ENCODE measurements around the gene RFTN1.

RFTN1 gene

DNA sequence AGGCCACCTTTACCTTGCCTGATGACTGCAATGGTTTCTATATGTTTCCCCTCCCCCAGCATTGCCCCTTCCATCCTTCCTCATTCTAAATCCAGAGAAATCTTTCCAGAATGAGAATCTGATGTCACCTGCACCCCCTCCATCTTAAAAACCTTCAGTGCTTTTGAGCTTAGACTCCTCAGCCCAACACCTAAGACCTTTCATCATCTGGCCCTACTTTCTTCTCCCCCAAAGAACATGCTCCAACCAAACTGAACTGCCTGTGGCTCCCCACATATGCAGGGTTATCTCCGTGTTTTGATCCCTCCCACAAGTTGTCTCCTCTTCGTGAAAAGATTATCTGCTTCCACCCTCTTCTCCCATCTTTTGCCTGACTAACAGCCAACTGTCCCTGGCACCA, 27.3 kb downstream of the RFTN1 start:
- DNase-seq (ENCODE audit: low spot score): no peak

DNA sequence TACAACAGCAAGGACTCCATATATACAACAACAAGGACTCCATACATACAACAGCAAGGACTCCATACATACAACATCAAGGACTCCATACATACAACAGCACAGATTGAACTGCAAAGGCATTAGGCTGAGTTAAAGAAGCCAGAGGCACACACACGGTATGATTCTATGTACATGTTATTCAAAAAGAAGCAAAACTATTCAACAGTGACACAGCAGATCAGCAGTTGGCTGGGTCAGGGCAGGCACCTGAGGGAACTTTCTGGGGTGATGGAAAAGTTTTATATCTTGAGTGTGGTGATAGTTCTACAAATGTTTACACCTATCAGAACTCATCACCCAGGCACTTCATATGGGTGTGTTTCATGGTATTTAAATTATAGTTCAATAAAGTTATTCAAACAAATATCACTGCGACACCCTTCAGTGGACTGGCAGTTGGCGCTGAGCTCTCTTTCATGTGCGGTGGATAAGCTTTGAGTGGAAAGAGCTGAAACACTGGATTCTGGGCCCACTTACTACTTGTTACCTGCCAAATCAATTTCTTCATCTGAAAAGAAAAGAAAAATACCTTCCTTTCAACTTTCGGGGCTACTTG, 28.0 kb downstream of the RFTN1 start:
- DNase-seq (ENCODE audit: low spot score): no peak

DNA sequence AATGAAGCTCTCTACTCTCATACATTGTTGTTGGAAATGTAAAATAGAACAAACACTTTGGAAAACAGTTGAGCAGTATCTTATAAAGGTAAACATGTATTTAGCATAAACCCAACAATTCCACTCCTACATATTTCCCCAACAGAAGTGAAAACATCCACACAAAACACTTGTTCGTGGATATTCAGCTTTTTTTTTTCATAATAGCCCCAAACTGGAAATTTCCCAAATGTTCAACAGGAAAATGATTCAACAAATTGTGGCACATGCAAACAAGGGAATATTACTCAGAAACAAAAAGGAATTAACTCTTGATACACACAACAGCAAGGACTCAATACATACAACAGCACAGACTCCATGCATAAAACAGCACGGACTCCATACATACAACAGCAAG, 28.5 kb downstream of the RFTN1 start:
- no peak for DNase-seq (ENCODE audit: low spot score)

DNA sequence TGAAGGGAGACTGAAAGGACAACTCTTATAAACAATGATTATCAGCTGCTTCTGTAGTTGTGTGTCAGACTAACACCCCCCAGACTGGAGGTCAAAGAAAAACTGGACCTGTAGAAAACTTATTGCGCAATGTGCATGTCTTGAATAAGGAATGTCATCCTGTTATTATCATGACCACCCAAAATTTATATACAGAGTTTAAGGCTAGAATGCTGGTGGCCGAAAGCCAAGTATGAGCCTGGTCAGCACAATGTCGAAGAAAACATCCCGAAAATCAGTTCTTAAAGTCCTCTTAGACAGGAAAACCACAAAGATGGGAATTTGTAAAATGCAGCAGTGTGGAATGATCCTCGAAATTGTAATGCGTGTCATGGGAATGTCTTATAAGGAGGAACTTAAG, 29.3 kb downstream of the RFTN1 start:
- DNase-seq (ENCODE audit: low spot score): no peak

DNA sequence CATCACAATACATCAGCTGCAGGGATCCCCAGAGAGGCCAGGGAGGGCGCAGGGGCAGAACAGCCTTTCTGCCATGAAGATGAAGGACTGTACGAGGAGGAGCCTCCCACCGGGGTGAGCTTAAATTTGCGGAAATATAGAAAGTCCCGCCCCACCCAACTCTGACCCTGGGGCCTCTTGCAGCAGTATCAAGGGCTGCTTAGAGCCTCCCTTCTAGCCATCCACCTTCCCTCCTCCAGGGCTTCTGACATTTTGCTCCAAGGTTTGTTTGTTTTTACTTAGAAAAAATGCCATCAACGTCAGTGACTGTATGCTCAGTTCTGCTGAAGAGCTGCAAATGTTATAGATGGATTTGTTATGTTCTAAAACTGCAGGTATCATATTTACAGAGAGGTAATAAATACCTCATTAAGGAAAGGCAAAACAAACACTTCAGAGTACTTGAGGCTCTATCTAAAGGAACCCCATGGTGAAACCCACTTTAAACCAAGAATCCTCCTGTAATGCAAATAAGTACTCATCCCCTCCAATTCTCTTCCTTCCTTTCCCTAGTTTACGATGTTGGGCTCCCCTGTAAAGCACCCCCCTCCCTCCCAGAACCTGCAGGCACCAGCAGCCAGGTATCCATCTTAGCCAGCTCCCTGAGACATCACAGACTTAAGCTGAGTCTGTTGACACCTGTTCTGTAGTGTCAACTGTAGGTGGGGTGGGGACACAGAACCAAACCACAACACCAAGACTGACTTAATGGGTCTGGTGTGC, 30.5 kb downstream of the RFTN1 start:
- no peak for DNase-seq (ENCODE audit: low spot score)

DNA sequence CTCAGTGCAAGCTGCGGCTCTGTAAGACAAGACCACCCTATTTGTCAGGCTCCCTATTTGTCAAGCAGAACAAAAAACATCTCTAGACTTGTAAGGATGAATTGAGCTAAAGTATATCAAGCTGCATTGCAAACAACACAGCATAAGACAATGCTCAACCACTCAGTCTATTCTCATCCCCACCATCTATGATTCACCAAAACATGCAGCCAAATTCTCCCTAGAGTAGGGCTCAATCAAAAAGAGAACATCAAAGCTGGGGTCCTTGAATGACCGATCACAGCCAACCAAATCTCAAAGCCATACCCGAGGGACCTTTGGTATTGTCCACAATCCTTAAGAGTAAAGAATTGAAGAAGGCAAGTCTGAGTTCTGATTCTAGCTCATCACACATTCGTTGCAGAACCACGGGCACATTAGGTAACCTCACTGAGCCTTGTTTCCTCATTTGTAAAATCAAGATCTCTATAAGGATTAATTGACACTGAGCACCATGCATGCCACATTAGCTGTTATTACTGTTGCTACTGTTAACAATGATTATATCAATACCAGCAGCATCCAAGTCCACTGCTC, 31.2 kb downstream of the RFTN1 start:
- no peak for DNase-seq (ENCODE audit: low spot score)

DNA sequence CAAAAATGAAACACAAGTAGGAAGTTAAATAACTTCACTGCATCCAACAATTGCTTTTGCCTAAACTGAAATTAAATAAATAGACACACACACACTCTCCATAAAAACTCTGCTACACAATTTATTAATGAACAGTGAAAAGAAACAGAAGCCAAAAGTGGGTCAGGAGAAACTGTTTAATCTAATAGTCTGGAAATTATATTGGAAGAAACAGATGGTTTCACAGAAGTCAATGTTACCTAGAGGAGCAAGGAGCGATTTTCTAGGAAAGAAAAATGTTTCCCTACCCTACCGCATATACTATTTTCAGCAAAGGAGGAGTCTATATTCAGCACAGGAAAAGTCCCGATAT, 32.0 kb downstream of the RFTN1 start:
- DNase-seq (ENCODE audit: low spot score): no peak

DNA sequence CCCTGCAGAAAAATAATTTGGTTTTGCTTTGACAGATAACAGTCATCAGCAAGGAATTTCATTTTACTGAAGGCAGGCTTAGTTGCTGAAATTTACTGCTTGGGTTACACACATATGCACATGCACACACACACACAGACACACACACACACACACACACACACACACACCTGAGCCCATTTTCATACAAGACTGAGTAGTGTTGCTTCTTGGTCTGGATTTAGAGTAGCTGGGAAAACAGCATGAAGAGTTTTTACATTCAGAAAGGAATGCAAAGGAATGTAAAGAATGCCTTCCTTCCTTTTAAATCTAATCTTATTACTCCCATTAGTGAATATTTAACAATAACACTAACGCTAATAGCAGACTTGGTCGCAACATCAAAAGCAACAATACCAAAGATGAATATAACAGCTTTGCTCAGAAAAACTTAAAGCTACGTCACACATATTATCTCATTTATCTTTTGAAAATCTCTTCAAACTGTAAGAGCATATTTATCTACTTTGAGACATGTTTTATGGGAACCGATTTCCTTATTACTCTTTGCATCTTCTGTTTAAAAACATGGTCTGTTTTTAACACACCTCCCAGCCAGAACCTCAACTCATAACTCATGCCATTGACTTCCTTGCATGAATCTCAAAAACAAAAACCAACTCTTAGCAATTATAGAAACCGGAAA, 32.5 kb downstream of the RFTN1 start:
- DNase-seq (ENCODE audit: low spot score): no peak

DNA sequence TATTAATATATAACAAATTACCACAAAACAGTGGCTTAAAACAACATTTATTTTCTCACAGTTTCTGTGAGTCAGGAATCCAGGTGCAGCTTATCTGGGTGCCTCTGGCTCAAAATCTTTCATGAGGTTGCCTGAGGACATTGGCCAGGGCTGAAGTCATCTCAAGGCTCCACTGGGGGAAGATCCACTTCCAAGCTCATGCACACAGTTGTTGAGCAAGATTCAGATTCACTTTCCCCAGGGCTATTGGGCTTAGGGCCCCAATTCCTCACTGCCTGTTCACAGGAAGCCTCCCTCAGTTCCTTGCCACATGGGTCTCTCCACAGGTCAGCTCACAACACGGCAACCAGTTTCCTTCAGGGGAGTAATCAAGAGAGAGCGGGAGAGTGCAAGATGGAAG, 35.0 kb downstream of the RFTN1 start:
- DNase-seq (ENCODE audit: low spot score): no peak

DNA sequence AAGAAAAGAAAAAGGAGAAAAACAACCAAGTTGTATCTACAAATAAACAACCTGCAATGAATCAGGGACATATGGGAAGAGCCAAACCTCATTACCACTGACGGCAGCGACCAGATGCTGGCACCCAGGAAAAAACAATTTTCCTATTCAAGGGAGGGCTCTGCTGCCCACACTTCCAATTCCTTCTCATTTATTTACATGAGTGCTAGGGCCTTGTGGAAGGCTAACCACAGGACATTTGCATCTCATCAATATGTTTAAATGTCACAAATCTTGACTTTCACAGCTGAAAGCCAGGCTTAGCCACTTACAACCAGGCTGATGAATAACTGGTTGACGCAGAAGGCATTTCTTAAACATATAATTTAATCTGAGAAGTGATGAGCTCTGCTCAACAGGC, 36.0 kb downstream of the RFTN1 start:
- no peak for DNase-seq (ENCODE audit: low spot score)

DNA sequence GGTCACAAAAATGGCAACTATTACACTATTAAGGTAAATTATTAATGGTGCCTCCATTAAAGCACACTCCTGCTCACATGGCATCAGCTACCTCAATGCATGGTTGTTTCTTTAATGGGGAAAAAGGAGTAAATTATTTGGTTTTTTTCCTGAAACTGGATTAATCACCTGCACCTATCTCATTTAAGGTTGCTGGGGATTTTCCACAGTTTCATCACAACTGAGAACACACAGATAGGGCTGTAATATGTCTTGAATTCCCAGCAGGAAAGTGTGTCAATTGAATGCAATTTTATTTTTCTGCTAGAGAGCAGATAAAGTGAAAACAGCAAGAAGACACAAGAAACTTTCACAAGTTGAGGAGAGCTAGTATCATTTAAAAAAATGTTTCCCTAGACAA, 36.4 kb downstream of the RFTN1 start:
- no peak for DNase-seq (ENCODE audit: low spot score)

DNA sequence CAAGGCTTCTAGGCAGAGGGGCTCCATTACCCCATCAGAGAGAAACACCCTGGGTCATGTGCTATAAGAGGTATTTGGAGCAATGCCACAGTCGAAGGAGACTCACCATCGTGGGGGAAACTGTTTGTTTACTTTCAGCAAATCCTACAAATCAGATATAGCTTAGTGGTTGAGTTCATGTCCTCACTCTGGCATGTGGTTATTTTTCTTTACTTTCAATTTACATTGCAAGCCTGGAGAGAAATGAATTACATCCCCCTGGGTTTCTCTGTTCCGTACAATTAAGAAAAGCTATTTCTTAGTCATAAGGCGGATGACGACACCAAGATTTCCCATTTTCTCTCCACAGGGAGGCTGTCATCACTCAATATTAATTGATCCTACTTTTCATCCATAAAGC, 36.9 kb downstream of the RFTN1 start:
- no peak for DNase-seq (ENCODE audit: low spot score)

DNA sequence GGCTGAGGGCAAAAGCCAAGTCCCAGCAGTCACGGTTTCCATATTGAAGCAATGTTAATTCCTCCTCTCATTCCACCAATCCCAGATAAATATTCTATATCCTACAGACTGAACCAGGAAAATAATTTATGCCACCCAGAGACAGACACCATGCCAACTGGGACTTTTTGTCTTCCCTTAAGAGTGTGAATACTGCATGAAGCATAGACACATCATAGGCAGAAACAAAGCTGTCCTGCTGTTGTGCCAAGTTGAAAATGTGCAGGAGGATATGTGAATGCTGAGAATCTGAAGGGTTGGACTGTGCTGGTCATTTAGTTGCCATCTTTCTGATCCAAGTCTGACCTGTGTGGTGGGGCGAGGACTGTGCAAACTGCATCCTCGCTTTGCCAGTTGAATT, 37.7 kb downstream of the RFTN1 start:
- DNase-seq (ENCODE audit: low spot score): no peak

DNA sequence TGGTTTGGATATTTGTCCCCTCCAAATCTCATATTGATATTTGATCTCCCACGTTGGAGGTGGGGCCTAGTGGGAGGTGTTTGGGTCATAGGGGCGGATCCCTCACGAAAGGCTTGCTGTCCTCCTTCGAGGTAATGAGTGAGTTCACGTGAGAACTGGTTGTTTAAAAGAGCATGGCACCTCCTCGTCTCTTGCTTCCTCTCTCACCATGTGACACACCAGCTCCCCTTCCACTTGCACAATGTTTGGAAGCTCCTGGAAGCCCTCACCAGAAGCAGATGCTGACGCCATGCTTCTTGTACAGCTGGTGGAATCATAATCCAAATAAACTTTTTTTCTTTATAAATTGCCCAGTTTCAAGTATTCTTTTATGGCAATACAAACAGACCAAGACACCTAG, 38.6 kb downstream of the RFTN1 start:
- no peak for DNase-seq (ENCODE audit: low spot score)

DNA sequence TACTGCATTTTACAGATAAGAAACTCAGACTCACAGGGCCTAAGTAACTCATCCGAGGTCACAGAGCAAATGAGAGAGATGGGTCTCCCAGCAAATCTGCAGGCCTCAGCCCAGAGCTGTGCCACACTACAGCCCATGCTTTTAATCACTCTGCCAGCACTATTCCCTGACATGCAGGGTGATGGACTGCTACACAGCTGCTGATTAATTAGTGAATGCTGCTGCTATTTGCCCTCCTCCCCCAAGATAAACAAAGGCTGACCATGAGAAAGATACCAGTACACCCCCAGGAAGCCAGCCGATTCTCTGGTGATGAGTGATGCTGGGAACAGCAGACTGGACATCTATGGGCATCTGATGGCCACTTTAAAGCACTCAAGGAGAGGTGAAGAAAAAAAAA, 39.3 kb downstream of the RFTN1 start:
- DNase-seq (ENCODE audit: low spot score): no peak

DNA sequence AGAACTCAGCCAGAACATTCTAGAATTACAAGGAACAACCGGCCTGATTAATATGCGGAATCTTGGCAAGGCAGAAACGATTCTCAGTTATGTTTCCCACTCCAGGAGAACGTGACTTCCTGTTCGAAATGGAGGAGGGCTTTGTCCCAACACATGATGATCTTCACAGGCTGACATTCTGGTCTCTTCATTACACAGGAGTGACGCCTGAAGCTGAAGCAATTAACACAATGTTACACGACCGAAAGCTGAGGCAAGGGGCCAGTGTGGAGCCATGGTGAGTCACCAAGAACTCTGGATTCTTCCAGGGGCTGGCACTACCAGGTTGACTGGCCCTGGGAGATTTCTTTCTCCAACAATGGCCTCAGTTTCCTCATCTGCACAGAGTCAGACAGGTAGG, 40.9 kb downstream of the RFTN1 start:
- DNase-seq (ENCODE audit: low spot score): no peak

DNA sequence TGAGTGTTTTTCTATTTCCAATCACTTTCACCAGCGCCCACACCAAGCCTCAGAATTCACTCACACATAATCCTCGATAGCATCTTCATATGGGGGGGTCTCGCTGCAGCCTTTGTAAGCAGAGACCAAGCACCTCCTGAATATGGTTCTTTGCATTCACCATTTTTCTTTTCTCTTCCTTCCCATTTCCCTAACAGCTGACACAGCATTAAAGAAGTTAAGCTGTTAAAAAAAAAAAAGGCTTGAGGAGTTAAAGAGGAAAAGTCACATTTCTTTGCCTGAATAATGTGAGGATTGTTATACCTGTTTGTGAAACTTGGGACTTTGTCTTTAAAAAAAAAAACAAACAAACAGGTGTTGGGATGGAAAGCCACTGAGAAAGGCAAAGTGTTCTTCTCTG, 41.6 kb downstream of the RFTN1 start:
- DNase-seq (ENCODE audit: low spot score): no peak

DNA sequence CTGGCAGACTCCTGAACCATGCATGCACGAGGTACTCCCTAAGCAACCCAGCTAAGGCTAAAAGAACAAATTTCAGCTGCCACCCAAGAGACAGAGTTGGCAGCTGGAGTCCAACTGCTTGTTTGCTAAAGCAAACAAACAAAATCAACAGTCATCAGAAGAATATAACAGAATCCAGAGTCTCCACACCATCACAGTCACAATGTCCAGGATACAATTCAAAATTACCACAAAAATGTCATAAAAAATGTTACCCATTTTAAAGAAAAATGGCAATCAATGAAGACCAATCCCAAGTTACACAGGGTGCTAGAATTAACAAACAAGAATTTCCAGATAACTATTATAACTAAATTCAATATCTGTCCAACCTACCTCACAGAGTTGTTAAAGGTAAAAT, 42.9 kb downstream of the RFTN1 start:
- no peak for DNase-seq (ENCODE audit: low spot score)

DNA sequence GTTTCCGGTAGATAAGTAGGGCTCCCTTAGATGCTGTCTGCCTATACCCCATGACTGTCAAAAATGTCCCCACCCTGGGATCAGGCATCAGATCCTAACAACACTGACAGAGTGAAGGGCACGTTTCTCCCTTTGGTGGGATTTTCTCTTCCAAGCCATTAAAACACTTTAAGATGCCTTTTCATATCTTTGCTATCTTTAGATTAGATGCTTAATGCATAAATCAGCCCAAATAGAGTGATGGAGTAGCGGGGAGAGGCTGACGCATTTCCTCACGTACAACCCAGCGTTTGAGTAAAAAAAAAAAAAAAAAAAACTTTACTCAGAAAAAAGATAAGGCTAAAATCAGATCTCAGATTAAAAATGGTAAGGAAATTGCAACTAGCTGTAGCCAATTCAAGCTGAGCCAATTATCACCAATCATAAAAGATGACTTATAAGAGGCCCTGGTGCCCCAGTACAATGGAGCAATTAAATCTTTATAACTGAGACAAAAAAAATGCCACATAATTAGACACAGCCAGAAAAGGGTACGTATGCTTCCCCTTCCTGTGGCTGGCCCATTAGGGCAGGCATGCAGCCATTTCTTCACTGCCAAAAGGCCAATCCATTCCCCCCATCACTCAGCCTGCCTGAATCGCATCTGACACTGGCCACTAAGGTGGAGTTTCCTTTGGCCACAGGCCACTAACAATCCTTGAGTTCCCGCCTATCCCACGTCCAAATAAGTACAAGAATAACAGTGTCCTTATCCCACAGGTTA, 45.0 kb downstream of the RFTN1 start:
- no peak for DNase-seq (ENCODE audit: low spot score)

DNA sequence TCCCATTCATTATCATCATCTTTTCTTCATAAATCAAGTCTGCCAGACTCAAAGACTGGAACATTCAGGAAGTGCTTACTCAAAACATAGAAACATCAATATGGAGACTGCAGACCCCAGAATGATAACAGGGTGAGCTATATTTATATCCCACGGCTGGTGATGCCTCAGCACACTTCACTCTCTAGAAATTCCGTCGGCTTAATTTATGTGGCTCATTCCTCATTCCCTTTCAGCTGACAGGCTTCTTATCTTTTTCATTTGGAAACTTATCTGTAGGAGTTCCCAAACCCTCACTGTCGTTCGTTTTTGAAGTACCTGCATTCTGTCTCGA, 45.5 kb downstream of the RFTN1 start:
- no peak for DNase-seq (ENCODE audit: low spot score)

DNA sequence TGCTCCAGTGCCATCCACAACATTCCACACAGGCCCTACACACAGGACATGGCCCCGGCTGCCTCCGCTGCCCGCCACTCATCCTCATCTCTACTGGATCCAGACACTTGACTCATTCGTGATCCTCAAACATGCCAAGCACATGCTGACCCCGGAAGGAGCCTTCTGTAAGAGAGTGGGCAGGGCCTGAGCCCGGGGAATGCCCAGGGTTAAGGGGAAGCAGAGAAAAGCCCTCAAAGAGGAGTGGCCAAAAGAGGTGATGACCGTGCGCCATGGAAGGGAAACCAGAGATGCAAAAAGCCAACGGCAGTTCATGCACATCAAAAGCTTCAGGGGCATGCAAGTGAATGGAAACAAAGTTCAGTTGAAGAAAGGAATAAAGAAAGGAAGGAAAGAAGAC, 46.1 kb downstream of the RFTN1 start:
- DNase-seq (ENCODE audit: low spot score): no peak

DNA sequence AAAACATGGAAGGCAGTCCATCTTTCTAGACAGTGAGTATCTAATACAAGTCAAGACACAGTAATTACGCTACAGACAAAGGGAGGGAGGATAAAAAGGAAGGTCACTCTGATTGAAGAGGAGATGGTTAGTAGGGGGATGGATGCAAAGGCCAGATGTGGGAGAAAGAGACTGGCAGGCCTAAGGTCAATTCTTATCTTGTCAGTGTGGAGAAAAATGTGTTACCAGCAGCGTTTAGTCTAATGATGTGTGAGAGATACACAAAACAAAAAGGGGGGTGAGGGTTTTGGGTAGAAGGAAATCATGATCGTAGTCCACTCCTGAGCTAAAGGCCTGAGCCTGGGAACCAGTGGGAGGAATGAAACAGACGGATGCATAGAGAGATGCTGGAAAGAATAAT, 46.7 kb downstream of the RFTN1 start:
- DNase-seq (ENCODE audit: low spot score): no peak
